HG03025 (cell line): ENCODE measurements around the gene PRPF6.
"Not testable (repeated sequence)": the region's sequence is repeated elsewhere in the genome, so short reads cannot be mapped to it uniquely, and the experiment has no call there.

Experiments used
- ATAC-seq: cut with Tn5 transposase; IDR thresholded peaks from one replicate; pipeline ENCODE4 v1.9.1; 2021; ENCODE audit warnings: mild to moderate bottlenecking, moderate library complexity; ENCODE audit not compliant: unreplicated experiment, low FRiP score

PRPF6 gene

DNA sequence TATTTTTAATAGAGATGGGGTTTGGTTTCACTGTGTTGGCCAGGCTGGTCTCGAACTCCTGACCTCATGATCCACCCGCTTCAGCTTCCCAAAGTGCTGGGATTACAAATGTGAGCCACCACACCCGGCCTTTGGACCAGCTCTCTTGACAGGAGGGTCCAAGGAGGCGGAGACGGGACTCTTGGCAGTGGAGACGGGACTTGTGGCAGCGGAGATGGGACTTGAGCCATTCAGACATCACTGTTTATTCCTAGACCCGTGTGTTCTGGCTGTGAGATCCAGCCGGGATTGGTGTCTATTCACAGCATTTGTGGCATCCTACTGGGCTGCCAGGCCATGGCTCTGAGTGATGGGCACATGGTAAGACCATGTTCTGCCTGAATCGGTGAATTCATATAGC, 25.6 kb downstream of the PRPF6 start:
- ATAC-seq, result no peak

- ATAC-seq, result no peak
Measured at GRCh38 chr20:64006902-64007301, 26.0 kb downstream of the PRPF6 start.

GRCh38 chr20:64009811-64010387, 29.0 kb downstream of the PRPF6 start:
- no peak for ATAC-seq

DNA sequence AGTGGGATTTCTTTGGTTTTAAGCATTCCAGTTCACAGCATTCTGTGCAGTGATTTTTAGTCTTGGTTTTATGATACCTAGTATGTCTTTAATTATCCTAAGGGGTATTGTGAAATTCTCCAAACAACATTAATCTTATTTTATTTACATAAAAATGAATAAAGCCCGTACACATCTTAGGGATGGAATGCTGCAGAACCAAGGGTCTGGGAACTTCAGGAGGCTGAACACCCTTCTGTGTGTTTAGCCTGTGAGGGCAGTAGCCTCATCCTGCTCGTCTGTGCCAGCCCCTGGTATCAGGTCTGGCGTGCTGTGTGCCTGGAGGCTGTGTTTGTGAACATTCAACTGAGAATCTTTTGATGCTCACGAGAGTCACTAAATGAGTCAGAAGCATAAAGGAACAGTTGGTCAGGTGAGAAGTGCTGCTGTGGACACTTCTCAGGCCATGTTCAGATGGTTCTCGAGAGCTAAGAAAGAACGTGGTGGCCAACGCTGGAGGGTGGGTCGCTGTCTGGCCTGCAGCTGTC, 29.8 kb downstream of the PRPF6 start:
- ATAC-seq, result no peak

- no peak for ATAC-seq
Measured at GRCh38 chr20:64011366-64011779, 30.4 kb downstream of the PRPF6 start.

DNA sequence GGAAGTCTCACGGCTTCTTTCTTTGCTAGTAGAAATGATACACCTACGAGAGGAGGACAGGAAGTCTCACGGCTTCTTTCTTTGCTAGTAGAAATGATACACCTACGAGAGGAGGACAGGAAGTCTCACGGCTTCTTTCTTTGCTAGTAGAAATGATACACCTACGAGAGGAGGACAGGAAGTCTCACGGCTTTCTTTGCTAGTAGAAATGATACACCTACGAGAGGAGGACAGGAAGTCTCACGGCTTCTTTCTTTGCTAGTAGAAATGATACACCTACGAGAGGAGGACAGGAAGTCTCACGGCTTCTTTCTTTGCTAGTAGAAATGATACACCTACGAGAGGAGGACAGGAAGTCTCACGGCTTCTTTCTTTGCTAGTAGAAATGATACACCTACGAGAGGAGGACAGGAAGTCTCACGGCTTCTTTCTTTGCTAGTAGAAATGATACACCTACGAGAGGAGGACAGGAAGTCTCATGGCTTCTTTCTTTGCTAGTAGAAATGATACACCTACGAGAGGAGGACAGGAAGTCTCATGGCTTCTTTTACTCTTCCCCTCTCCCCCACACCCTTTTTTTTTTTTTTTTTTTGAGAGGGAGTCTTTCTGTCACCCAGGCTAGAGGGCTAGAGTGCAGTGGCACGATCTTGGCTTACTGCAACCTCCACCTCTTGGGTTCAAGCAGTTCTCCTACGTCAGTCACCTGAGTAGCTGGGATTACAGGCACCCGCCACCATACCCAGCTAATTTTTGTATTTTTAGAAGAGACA, 31.6 kb downstream of the PRPF6 start:
- ATAC-seq, result not testable (repeated sequence)

GRCh38 chr20:64015635-64016034, 34.7 kb downstream of the PRPF6 start:
- ATAC-seq, result no peak

DNA sequence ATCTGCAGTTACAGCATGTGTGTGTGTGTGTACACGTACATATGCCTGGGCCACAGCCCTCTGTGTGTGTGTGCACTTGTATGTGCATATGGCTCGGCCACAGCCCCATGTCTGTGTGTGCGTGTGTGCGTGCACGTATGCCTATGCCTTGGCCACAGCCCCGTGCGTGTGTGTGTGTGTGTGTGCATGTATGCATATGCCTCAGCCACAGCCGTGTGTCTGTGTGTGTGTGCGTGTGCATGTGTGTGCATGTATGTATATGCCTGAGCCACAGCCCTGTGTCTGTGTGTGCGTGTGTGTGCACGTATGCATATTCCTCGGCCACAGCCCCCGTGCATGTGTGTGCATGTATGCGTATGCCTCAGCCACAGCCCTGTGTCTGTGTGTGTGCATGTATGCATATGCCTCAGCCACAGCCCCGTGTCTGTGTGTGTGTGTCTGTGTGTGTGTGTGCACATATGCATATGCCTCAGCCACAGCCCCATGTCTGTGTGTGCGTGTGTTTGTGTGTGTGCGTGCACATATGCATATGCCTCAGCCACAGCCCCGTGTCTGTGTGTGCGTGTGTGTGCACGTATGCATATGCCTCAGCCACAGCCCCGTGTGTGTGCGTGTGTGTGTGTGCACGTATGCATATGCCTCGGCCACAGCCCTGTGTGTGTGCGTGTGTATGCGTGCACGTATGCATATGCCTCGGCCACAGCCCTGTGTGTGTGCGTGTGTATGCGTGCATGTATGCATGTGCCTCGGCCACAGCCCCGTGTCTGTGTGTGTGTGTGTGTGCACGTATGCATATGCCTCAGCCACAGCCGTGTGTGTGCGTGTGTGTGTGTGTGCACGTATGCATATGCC, 40.4 kb downstream of the PRPF6 start:
- no peak for ATAC-seq

DNA sequence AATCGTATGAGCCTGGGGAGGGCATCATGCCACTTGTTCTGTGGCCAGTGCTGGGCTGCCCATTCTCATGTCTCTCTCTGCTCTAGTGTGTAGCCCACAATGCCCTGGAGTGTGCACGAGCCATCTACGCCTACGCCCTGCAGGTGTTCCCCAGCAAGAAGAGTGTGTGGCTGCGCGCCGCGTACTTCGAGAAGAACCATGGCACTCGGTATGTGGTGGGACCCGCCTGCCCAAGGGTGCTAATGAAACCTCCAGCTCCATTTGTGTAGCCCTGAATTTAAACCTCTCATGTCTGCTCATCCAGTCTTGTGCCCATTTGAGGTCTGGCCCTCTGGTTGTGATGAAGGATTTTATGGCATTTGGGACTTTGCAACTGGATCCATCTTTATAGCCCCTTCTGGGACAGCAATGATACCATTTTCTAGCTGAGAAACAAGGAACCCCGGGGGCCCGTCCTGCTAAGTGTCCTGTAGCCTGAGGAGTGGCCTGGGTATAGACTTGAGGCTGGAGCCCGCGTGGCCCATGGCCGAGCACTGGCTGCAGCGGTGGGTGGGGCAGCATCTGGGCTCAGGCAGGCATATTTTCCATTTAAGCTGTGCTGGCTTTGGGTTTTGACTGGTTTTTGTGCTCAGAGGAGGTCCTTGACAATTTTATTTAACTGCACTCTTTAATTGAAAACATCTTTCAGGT, 41.9 kb downstream of the PRPF6 start:
- no peak for ATAC-seq

- ATAC-seq, result no peak
Measured at GRCh38 chr20:64023361-64024140, 42.6 kb downstream of the PRPF6 start.

DNA sequence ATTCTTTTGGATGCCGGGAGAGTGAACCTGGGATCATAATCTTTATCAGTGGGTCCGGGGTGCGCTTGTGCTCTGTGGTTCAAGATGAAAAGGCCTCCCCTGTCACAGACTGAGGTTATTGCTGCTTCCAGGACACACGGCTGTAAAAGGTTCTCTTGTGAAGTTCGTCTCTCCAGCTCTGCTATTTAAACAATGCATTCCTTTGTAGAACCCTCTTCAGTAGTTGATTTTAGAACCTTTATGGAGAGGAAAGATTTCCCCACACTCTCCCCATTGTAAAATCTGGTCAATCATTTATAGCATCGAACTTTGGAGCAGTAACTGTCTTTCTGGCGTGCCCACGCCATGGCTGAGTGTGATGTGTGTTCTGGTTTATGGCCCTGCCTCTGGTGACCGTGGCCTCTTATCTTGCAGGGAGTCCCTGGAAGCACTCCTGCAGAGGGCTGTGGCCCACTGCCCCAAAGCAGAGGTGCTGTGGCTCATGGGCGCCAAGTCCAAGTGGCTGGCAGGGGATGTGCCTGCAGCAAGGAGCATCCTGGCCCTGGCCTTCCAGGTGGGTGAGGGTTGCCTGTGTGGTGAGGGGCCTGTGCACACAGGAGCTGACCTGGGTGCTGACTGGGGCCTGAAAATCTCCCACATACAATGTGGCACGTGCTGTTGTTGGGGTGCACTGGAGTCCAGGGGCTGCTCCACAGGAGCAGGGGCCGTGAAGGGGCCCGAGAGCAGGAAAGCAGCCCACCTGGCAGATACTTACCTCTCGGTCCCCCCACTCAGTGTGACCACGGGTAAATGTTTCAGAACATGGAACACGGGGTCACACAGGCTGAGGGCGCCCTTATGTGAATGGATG, 43.4 kb downstream of the PRPF6 start:
- ATAC-seq, result no peak

DNA sequence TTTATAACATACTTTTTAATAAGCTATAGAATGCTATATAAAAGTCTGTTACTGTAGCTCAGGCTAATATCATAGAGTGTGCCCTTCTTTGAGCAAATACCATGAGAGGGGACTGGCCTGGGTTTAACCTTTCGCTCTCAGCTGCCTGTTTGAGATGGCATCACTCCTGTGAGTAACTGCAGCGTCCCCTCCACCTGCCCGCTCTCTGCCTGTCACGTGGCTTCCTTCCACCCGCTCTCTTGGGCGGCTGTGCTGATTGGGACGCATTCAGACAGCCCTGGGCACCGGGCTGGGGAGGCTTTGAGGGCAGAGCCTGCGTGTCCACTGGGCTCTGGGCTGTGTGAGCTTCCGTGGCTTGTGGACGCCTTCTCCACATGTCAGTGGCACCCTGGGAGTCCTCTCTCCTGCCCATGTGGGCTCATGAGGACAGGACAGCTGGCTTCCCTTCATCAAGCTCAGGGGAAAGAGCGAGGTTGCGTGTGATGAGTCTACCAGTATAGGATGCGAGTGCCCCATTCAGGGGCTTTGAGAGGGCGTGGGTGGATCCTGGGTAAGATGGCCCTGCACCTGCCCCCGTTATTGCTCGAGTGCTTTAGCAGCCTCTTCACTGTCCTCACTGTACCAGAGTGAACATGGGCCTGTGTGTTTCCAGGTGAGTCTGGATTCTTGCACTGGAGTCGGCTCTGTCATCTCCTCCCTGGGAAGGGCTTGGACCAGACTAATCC, 44.3 kb downstream of the PRPF6 start:
- no peak for ATAC-seq

DNA sequence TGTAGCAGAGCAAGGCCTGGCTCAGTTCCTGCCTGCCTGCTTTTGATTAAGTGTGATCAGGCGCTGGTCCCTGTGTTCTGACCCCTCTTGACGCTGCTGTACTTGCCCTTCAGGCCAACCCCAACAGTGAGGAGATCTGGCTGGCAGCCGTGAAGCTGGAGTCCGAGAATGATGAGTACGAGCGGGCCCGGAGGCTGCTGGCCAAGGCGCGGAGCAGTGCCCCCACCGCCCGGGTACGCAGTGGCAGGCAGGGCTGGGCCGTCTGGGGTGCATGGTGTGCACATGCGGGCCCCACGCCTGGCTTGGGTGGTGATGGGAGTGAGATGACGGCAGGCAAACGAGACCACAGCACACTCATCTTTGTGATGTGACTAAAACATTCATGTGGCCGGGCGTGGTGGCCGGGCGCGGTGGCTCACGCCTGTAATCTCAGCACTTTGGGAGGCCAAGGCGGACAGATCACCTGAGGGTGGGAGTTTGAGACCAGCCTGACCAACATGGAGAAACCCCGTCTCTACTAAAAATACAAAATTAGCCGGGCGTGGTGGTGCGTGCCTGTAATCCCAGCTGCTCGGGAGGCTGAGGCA, 45.0 kb downstream of the PRPF6 start:
- ATAC-seq, result no peak

DNA sequence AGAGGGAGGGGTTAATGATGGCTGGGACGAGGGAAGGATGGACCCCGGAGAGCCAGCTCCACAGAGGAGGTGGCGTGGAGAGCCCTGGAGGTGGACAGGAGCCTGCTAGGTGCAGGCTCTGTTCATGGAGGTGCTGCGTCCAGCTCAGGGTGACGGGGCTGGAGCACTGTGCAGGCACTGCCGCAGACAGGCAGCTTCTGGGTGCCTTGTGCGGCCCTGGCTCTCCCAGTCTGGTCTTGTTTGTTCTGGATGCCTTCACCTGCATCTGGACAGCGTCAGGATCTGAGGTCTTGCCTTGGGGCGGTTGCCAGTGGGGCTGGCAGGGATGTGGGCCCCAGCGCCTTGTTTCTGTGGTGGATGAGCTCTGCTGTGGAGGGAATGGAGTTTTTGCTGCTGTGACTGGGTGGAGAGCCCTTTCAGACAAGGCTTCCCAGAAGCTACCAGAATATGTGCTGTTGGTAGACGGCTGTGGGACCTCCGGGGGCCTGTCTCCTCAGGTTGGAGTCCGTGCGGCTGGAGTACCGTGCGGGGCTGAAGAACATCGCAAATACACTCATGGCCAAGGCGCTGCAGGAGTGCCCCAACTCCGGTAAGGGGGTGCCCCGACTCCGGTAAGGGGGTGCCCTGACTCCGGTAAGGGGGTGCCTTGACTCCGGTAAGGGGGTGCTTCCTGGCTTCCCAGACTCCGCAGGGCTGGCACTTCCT, 47.2 kb downstream of the PRPF6 start:
- no peak for ATAC-seq

GRCh38 chr20:64029293-64030117, 48.6 kb downstream of the PRPF6 start:
- no peak for ATAC-seq

DNA sequence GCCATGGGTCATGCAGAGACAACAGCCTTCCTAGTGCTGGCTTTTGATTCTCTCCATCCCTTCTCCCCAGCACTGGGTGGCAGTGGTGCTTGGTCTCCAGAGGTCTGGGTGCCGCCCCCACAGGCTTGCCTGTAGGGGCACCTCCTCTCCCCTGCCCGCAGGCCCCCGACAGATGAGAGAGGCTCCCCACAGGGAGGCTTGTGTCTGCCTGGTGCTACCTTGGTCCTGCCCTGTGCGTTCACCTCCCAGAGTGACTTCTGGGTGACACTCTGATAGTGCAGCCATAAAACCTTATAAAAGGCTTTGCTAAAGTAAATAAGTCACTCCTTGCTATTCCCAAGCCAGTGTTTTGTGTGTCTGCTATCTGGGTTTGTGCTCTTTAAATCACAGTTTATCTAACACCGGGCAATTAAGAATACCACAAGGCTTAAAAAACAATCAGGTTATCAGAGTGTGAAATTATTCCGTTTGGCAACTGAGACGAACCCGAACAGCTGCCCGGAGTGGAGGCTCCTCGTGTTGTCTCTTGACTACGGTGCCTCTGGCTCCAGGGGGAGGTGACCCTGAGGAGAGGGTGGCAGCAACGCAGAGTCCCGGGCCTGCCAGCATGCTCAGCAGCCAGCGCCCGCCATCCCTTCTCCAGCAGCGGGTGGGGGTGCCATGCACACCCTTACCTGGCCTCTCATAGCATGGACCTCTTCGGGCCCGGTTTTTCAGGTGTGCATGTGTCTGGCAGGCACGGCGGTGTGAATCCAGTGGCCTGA, 49.6 kb downstream of the PRPF6 start:
- ATAC-seq, result no peak
